Vagina (tissue), 2 donors: Measurements from ENCODE around the gene SSB.

Source experiments
- CTCF ChIP-seq, 3 experiments: fragments of 450-650 bp in 2 of 3; fragments of 200-600 bp in 1 of 3; sonication (generic) in 1 of 3; IDR thresholded peaks; one replicate each; pipeline ENCODE4 v1.5.1; 2017 to 2019; ENCODE audit warnings: antibody characterized with exemption in 3 of 3, mild to moderate bottlenecking in 2 of 3, moderate library complexity in 2 of 3
- POLR2A ChIP-seq, 2 donors: fragments of 450-650 bp; IDR thresholded peaks; one replicate each; pipeline ENCODE4 v1.6.1; 2017; ENCODE audit warnings: antibody characterized with exemption in 2 of 2, mild to moderate bottlenecking in 2 of 2, moderate library complexity in 2 of 2
- POLR2AphosphoS5 ChIP-seq, 2 donors: sonication (generic); formaldehyde crosslinking; IDR thresholded peaks; one replicate each; pipeline ENCODE4 v1.9.0; 2017; ENCODE audit warnings: antibody characterized with exemption in 2 of 2, mild to moderate bottlenecking in 2 of 2, low read depth in 1 of 2; ENCODE audit not compliant: insufficient read depth in 1 of 2

- TF ChIP-seq POLR2AphosphoS5 (IDR thresholded peaks at IDR 0.05; ENCODE audit: insufficient read depth in 1 of 2, low read depth in 1 of 2), result no peak
- TF ChIP-seq CTCF (IDR thresholded peaks at IDR 0.05), result no peak
- no peak for TF ChIP-seq POLR2A (IDR thresholded peaks at IDR 0.05)
Measured at GRCh38 chr2:169860149-169860548, 61.5 kb downstream of the SSB start.
